GM23338 (cell line): ENCODE data around the gene NAA11. TPM values are rescaled to one million over a fixed set of nuclear protein-coding genes. Genes with fewer than 3 reads are reported as not detected.
A peak's percentile ranks its signal among the peaks of the same experiment; 100 is the strongest.

ENCODE experiments used
- ATAC-seq: fragments of 200-7000 bp; cut with Tn5 transposase; 3 replicates; pipeline ENCODE4 v1.9.1; 2020
- DNase-seq: peaks from one replicate; pipeline ENCODE4 v3.0.0-alpha.2; 2015; ENCODE audit warnings: low spot score
- H2AFZ ChIP-seq: fragments of 200-600 bp; sonication (generic); 2 replicates; pipeline ENCODE4 v1.8.0; 2016; ENCODE audit warnings: antibody characterized with exemption, mild to moderate bottlenecking, moderate library complexity
- H3F3A ChIP-seq: fragments of 200-600 bp; sonication (generic); replicated peaks from 2 replicates; pipeline ENCODE4 v1.8.0; 2017; ENCODE audit warnings: antibody characterized with exemption, mixed run types, low read depth
- H3K27ac ChIP-seq: fragments of 200-600 bp; sonication (generic); 2 replicates; pipeline ENCODE4 v1.6.1; 2016; ENCODE audit warnings: low read depth
- H3K27me3 ChIP-seq: fragments of 200-600 bp; sonication (generic); 2 replicates; pipeline ENCODE4 v1.8.0; 2016; ENCODE audit warnings: mild to moderate bottlenecking, mixed run types, moderate library complexity; ENCODE audit not compliant: insufficient read depth
- H3K36me3 ChIP-seq: fragments of 200-600 bp; sonication (generic); 2 replicates; pipeline ENCODE4 v1.8.0; 2016; ENCODE audit warnings: mild to moderate bottlenecking; ENCODE audit not compliant: insufficient read depth
- H3K4me1 ChIP-seq: fragments of 200-600 bp; sonication (generic); 2 replicates; pipeline ENCODE4 v1.8.0; 2016; ENCODE audit warnings: mild to moderate bottlenecking, moderate library complexity; ENCODE audit not compliant: insufficient read depth
- H3K4me2 ChIP-seq: fragments of 200-600 bp; sonication (generic); 2 replicates; pipeline ENCODE4 v1.7.1; 2017; ENCODE audit warnings: mixed run types
- H3K4me3 ChIP-seq: fragments of 200-600 bp; sonication (generic); 2 replicates; pipeline ENCODE4 v1.6.1; 2016; ENCODE audit warnings: mixed run types
- H3K79me2 ChIP-seq: fragments of 200-600 bp; sonication (generic); replicated peaks from 2 replicates; pipeline ENCODE4 v1.8.0; 2017; ENCODE audit warnings: mild to moderate bottlenecking; ENCODE audit not compliant: insufficient read depth
- H3K9me2 ChIP-seq: fragments of 200-600 bp; sonication (generic); 2 replicates; pipeline ENCODE4 v1.8.0; 2017; ENCODE audit not compliant: insufficient read depth
- H4K20me1 ChIP-seq: fragments of 200-600 bp; sonication (generic); replicated peaks from 2 replicates; pipeline ENCODE4 v1.8.0; 2017; ENCODE audit warnings: mild to moderate bottlenecking; ENCODE audit not compliant: insufficient read depth
- H3K27ac Mint-ChIP-seq: 2 replicates; pipeline ENCODE4 v1.8.0; 2020; ENCODE audit warnings: inconsistent platforms, mild to moderate bottlenecking, moderate library complexity, mixed read lengths
- H3K27me3 Mint-ChIP-seq: 3 replicates; pipeline ENCODE4 v1.8.0; 2022; ENCODE audit warnings: low read depth, mild to moderate bottlenecking, moderate library complexity, mixed read lengths, inconsistent platforms; ENCODE audit not compliant: insufficient read depth, poor library complexity
- H3K36me3 Mint-ChIP-seq: 3 replicates; pipeline ENCODE4 v1.8.0; 2021; ENCODE audit warnings: low read depth, mild to moderate bottlenecking, inconsistent platforms, moderate library complexity, mixed read lengths
- H3K4me1 Mint-ChIP-seq: 3 replicates; pipeline ENCODE4 v1.8.0; 2020; ENCODE audit warnings: mild to moderate bottlenecking, inconsistent platforms, mixed read lengths
- H3K4me3 Mint-ChIP-seq: 3 replicates; pipeline ENCODE4 v1.8.0; 2021; ENCODE audit warnings: moderate library complexity, mild to moderate bottlenecking, inconsistent platforms, mixed read lengths
- H3K9me3 Mint-ChIP-seq: 3 replicates; pipeline ENCODE4 v1.8.0; 2020; ENCODE audit warnings: moderate library complexity, mild to moderate bottlenecking, inconsistent platforms, mixed read lengths
- CREB1 ChIP-seq: fragments of 250-450 bp; sonication (Bioruptor Pico); IDR thresholded peaks from 2 replicates; pipeline ENCODE4 v1.5.0; 2020; ENCODE audit warnings: low read depth, mild to moderate bottlenecking, moderate library complexity
- JUNB ChIP-seq: IDR thresholded peaks from one replicate; pipeline ENCODE4 v1.6.1; 2016; ENCODE audit warnings: antibody characterized with exemption; ENCODE audit not compliant: unreplicated experiment
- NANOG ChIP-seq: IDR thresholded peaks from 2 replicates; pipeline ENCODE4 v1.6.1; 2016; ENCODE audit warnings: antibody characterized with exemption, borderline replicate concordance
- POLR2AphosphoS5 ChIP-seq: IDR thresholded peaks from 2 replicates; pipeline ENCODE4 v1.6.1; 2016; ENCODE audit warnings: antibody characterized with exemption, low read depth
- STAT1 ChIP-seq: IDR thresholded peaks from one replicate; pipeline ENCODE4 v1.6.1; 2016; ENCODE audit warnings: antibody characterized with exemption; ENCODE audit not compliant: unreplicated experiment
- ZNF331 ChIP-seq: fragments of 250-450 bp; sonication (Bioruptor Pico); IDR thresholded peaks from 2 replicates; pipeline ENCODE4 v1.5.0; 2020; ENCODE audit warnings: low read depth, mild to moderate bottlenecking, moderate library complexity
- polyA plus RNA-seq: library from polyadenylated mRNA; unstranded; fragments of >200 nt; fragmentation: Nextera tagmentation; extraction: Ambion mirVana; gene quantifications from 2 replicates; pipeline ENCODE4 v1.2.1, GENCODE V29; 2016
- total RNA-seq: library from RNA; depleted of rRNA; stranded (reverse); fragments of >200 nt; shearing (Covaris generic); gene quantifications from 2 replicates; pipeline ENCODE4 v1.2.3, GENCODE V29; 2014
- TF ChIP-seq, protein P1 (sequence below): IDR thresholded peaks from one replicate; pipeline ENCODE4 v1.6.1; 2018; ENCODE audit warnings: antibody characterized with exemption; ENCODE audit not compliant: unreplicated experiment
- TF ChIP-seq, protein P2 (sequence below): IDR thresholded peaks from 2 replicates; pipeline ENCODE4 v1.6.1; 2016; ENCODE audit warnings: antibody characterized with exemption
- TF ChIP-seq, protein P3 (sequence below): fragments of 250-450 bp; sonication (Bioruptor Pico); IDR thresholded peaks from 2 replicates; pipeline ENCODE4 v1.5.0; 2020; ENCODE audit warnings: mild to moderate bottlenecking, moderate library complexity

Gene NAA11
- total and polyA plus RNA-seq, 2 experiments from 2014 or later: not detected

DNA sequence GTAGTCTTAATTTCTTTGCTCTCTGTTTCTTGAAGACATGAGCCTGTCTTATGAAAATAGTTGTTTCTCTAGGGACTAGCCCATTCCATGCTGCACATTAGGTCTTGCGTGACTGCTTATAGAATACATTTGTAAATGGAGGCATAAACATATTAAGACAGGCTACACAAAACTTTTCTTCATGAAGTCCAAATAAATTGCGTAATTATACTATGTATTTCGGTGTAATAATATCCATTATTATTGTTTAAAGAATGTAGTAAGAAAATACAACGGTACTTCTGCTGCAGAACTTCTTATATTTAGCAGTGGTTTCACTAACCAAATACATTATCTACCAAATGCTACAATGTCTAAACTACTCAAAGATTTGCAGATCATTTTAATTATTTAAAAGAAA is 8.5 kb upstream of the NAA11 start:
- no peaks in the 10 kb centered on the region for H3F3A ChIP-seq
- no peaks in the 10 kb centered on the region for H3K79me2 ChIP-seq
- DNase-seq (no peak), ATAC-seq (no peak)
- peaks cover 5% of the 10 kb centered on the region; the same call in 1 of the 2 replicates for H3K4me1 ChIP-seq
- Mint-ChIP-seq H3K4me3 (no peak overlapping the region), H3K27me3 (no peaks in the 10 kb centered on the region), H3K36me3 (no peaks in the 10 kb centered on the region), H3K9me3 (no peaks in the 10 kb centered on the region; the same call in 2 of the 3 replicates), H3K27ac (no peak overlapping the region), H3K4me1 (no peaks in the 10 kb centered on the region)
- no peak overlapping the region for H2AFZ ChIP-seq
- peaks cover 11% of the 10 kb centered on the region; the same call in 1 of the 2 replicates for H3K9me2 ChIP-seq
- H3K27me3 ChIP-seq: no peaks in the 10 kb centered on the region
- no peaks in the 10 kb centered on the region for H4K20me1 ChIP-seq
- TF ChIP-seq CREB1 (CRISPR knock-in tag): no peak
- H3K36me3 ChIP-seq: no peaks in the 10 kb centered on the region
- no peak overlapping the region for H3K27ac ChIP-seq
- no peak overlapping the region for H3K4me3 ChIP-seq
- no peak overlapping the region for H3K4me2 ChIP-seq

DNA sequence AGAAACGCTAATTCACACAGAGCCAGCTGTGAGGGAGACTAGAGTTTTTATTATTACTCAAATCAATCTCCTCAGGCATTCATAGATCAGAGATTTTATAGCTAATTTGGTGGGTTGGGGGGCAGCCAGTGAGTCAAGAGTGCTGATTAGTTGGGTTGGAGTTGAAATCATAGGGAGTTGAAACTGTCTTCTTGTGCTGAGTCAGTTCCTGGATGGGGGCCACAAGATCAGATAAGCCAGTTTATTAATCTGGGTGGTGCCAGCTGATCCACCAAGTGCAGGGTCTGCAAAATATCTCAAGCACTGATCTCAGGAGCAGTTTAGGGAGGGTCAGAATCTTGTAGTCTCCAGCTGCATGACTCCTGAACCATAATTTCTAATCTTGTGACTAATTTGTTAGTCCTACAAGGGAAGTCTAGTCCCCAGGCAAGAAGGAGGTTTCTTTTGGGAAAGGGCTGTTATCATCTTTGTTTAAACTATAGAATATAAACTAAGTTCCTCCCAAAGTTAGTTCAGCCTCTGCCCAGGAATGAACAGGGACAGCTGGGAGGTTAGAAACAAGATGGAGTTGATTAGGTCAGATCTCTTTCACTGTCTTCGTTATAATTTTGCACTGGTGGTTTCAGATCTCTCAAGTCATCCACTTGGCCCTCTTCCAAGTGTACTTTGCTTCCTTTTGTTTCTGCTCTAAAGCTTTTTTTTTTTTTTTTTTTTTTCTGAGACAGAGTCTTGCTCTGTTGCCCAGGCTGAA is 5.4 kb upstream of the NAA11 start:
- ATAC-seq: no peak
- Mint-ChIP-seq H3K27ac (0 out of 2 replicates have a peak overlapping the region, but pooled peaks have one; percentile 46), H3K4me1 (no peaks in the 10 kb centered on the region), H3K27me3 (no peaks in the 10 kb centered on the region), H3K36me3 (no peaks in the 10 kb centered on the region), H3K9me3 (no peaks in the 10 kb centered on the region), H3K4me3 (no peak overlapping the region)
- Histone ChIP-seq H2AFZ (0 out of 2 replicates have a peak overlapping the region, but pooled peaks have one; percentile 25), H3K27ac (no peak overlapping the region), H3K4me1 (peaks cover 5% of the 10 kb centered on the region; the same call in 1 of the 2 replicates), H4K20me1 (no peaks in the 10 kb centered on the region), H3K9me2 (peaks cover 11% of the 10 kb centered on the region; the same call in 1 of the 2 replicates), H3K79me2 (no peaks in the 10 kb centered on the region), H3K4me3 (no peak overlapping the region), H3F3A (no peaks in the 10 kb centered on the region), H3K4me2 (no peak overlapping the region), H3K27me3 (no peaks in the 10 kb centered on the region), H3K36me3 (no peaks in the 10 kb centered on the region)
- DNase-seq: no peak
- TF ChIP-seq STAT1: no peak
- TF ChIP-seq POLR2AphosphoS5: no peak
- TF ChIP-seq, protein P1, sequence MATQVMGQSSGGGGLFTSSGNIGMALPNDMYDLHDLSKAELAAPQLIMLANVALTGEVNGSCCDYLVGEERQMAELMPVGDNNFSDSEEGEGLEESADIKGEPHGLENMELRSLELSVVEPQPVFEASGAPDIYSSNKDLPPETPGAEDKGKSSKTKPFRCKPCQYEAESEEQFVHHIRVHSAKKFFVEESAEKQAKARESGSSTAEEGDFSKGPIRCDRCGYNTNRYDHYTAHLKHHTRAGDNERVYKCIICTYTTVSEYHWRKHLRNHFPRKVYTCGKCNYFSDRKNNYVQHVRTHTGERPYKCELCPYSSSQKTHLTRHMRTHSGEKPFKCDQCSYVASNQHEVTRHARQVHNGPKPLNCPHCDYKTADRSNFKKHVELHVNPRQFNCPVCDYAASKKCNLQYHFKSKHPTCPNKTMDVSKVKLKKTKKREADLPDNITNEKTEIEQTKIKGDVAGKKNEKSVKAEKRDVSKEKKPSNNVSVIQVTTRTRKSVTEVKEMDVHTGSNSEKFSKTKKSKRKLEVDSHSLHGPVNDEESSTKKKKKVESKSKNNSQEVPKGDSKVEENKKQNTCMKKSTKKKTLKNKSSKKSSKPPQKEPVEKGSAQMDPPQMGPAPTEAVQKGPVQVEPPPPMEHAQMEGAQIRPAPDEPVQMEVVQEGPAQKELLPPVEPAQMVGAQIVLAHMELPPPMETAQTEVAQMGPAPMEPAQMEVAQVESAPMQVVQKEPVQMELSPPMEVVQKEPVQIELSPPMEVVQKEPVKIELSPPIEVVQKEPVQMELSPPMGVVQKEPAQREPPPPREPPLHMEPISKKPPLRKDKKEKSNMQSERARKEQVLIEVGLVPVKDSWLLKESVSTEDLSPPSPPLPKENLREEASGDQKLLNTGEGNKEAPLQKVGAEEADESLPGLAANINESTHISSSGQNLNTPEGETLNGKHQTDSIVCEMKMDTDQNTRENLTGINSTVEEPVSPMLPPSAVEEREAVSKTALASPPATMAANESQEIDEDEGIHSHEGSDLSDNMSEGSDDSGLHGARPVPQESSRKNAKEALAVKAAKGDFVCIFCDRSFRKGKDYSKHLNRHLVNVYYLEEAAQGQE: no peak
- no peak for TF ChIP-seq ZNF331
- TF ChIP-seq JUNB: no peak
- no peak for TF ChIP-seq CREB1 (CRISPR knock-in tag)
- TF ChIP-seq, protein P2, sequence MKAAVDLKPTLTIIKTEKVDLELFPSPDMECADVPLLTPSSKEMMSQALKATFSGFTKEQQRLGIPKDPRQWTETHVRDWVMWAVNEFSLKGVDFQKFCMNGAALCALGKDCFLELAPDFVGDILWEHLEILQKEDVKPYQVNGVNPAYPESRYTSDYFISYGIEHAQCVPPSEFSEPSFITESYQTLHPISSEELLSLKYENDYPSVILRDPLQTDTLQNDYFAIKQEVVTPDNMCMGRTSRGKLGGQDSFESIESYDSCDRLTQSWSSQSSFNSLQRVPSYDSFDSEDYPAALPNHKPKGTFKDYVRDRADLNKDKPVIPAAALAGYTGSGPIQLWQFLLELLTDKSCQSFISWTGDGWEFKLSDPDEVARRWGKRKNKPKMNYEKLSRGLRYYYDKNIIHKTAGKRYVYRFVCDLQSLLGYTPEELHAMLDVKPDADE: no peak
- TF ChIP-seq NANOG: no peak
- TF ChIP-seq, protein P3, sequence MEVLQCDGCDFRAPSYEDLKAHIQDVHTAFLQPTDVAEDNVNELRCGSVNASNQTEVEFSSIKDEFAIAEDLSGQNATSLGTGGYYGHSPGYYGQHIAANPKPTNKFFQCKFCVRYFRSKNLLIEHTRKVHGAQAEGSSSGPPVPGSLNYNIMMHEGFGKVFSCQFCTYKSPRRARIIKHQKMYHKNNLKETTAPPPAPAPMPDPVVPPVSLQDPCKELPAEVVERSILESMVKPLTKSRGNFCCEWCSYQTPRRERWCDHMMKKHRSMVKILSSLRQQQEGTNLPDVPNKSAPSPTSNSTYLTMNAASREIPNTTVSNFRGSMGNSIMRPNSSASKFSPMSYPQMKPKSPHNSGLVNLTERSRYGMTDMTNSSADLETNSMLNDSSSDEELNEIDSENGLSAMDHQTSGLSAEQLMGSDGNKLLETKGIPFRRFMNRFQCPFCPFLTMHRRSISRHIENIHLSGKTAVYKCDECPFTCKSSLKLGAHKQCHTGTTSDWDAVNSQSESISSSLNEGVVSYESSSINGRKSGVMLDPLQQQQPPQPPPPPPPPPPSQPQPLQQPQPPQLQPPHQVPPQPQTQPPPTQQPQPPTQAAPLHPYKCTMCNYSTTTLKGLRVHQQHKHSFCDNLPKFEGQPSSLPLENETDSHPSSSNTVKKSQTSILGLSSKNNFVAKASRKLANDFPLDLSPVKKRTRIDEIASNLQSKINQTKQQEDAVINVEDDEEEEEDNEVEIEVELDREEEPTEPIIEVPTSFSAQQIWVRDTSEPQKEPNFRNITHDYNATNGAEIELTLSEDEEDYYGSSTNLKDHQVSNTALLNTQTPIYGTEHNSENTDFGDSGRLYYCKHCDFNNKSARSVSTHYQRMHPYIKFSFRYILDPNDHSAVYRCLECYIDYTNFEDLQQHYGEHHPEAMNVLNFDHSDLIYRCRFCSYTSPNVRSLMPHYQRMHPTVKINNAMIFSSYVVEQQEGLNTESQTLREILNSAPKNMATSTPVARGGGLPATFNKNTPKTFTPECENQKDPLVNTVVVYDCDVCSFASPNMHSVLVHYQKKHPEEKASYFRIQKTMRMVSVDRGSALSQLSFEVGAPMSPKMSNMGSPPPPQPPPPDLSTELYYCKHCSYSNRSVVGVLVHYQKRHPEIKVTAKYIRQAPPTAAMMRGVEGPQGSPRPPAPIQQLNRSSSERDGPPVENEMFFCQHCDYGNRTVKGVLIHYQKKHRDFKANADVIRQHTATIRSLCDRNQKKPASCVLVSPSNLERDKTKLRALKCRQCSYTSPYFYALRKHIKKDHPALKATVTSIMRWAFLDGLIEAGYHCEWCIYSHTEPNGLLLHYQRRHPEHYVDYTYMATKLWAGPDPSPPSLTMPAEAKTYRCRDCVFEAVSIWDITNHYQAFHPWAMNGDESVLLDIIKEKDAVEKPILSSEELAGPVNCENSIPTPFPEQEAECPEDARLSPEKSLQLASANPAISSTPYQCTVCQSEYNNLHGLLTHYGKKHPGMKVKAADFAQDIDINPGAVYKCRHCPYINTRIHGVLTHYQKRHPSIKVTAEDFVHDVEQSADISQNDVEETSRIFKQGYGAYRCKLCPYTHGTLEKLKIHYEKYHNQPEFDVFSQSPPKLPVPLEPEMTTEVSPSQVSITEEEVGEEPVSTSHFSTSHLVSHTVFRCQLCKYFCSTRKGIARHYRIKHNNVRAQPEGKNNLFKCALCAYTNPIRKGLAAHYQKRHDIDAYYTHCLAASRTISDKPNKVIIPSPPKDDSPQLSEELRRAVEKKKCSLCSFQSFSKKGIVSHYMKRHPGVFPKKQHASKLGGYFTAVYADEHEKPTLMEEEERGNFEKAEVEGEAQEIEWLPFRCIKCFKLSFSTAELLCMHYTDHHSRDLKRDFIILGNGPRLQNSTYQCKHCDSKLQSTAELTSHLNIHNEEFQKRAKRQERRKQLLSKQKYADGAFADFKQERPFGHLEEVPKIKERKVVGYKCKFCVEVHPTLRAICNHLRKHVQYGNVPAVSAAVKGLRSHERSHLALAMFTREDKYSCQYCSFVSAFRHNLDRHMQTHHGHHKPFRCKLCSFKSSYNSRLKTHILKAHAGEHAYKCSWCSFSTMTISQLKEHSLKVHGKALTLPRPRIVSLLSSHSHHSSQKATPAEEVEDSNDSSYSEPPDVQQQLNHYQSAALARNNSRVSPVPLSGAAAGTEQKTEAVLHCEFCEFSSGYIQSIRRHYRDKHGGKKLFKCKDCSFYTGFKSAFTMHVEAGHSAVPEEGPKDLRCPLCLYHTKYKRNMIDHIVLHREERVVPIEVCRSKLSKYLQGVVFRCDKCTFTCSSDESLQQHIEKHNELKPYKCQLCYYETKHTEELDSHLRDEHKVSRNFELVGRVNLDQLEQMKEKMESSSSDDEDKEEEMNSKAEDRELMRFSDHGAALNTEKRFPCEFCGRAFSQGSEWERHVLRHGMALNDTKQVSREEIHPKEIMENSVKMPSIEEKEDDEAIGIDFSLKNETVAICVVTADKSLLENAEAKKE (CRISPR knock-in tag): no peak
